PC-9 (cell line): ENCODE results near the gene KRTAP10-1. TPM values are rescaled to one million over a fixed set of nuclear protein-coding genes. Genes with fewer than 3 reads are reported as not detected.

Experiments
- BruUV-seq: library from RNA; stranded (reverse); fragments of 400-500 nt; replicated peaks from 2 replicates; lab custom pipeline; 2021; lab: Mats Ljungman, UMichigan
- CTCF ChIA-PET: fragments of 300-600 bp; sonication (Branson Sonifier 250); formaldehyde crosslinking; loops from one replicate; lab custom pipeline; 2022; ENCODE audit warnings: antibody characterized with exemption; lab: Charles Lee
- POLR2A ChIA-PET: fragments of 300-600 bp; sonication (Branson Sonifier 250); formaldehyde crosslinking; loops from one replicate; lab custom pipeline; 2022; ENCODE audit warnings: antibody characterized with exemption; ENCODE audit not compliant: unreplicated experiment; lab: Charles Lee
- DNase-seq, 2 experiments: peaks; one replicate each; pipeline versions ENCODE4 v3.0.0 to v3.0.0-alpha.2; 2015 to 2022; ENCODE audit warnings: mixed read lengths in 1 of 2
- H2AFZ ChIP-seq: fragments of 200-600 bp; sonication (generic); 2 replicates; pipeline ENCODE4 v1.8.1; 2017; ENCODE audit warnings: antibody characterized with exemption
- H3F3A ChIP-seq: fragments of 200-600 bp; sonication (generic); 2 replicates; pipeline ENCODE4 v1.8.1; 2017; ENCODE audit warnings: antibody characterized with exemption, mild to moderate bottlenecking, low read depth; ENCODE audit not compliant: insufficient read depth
- H3K27ac ChIP-seq: fragments of 200-600 bp; sonication (generic); 2 replicates; pipeline ENCODE4 v1.6.1; 2016; ENCODE audit warnings: mixed run types
- H3K27me3 ChIP-seq: fragments of 200-600 bp; sonication (generic); 2 replicates; pipeline ENCODE4 v1.6.1; 2016; ENCODE audit warnings: low read depth, mixed run types; ENCODE audit not compliant: insufficient read depth
- H3K36me3 ChIP-seq: fragments of 200-600 bp; sonication (generic); 2 replicates; pipeline ENCODE4 v1.6.1; 2016; ENCODE audit warnings: low read depth, mixed run types
- H3K4me1 ChIP-seq: fragments of 200-600 bp; sonication (generic); replicated peaks from 2 replicates; pipeline ENCODE4 v1.6.1; 2016; ENCODE audit warnings: mixed run types; ENCODE audit not compliant: insufficient read depth
- H3K4me2 ChIP-seq: fragments of 200-600 bp; sonication (generic); 2 replicates; pipeline ENCODE4 v1.6.1; 2017; ENCODE audit warnings: mixed run types
- H3K4me3 ChIP-seq: fragments of 200-600 bp; sonication (generic); 2 replicates; pipeline ENCODE4 v1.6.1; 2016; ENCODE audit warnings: mixed run types
- H3K79me2 ChIP-seq: fragments of 200-600 bp; sonication (generic); 2 replicates; pipeline ENCODE4 v1.6.1; 2017; ENCODE audit warnings: low read depth, mixed run types
- H3K9me2 ChIP-seq: fragments of 200-600 bp; sonication (generic); 2 replicates; pipeline ENCODE4 v1.8.1; 2017; ENCODE audit warnings: mild to moderate bottlenecking; ENCODE audit not compliant: insufficient read depth
- H3K9me3 ChIP-seq: fragments of 200-600 bp; sonication (generic); 2 replicates; pipeline ENCODE4 v1.8.1; 2016; ENCODE audit warnings: low read depth; ENCODE audit not compliant: insufficient read depth
- H4K20me1 ChIP-seq: fragments of 200-600 bp; sonication (generic); 2 replicates; pipeline ENCODE4 v1.8.1; 2017; ENCODE audit not compliant: insufficient read depth
- EZH2 ChIP-seq: fragments of 200-600 bp; sonication (generic); IDR thresholded peaks from 2 replicates; pipeline ENCODE4 v1.8.0; 2017; ENCODE audit warnings: antibody characterized with exemption, low read depth
- intact Hi-C: fragments of 100-400 bp; cut with micrococcal nuclease; formaldehyde crosslinking; loops from one replicate; pipeline ENCODE4 v1.10.0; 2022; ENCODE audit not compliant: unreplicated experiment
- total RNA-seq: library from RNA; stranded (reverse); gene quantifications from 2 replicates; pipeline ENCODE4 v1.2.3, GENCODE V29; 2021
- TF ChIP-seq, protein P1 (sequence below): fragments of 200-600 bp; sonication (generic); conservative IDR thresholded peaks from 2 replicates; pipeline ENCODE4 v1.6.1; 2017; ENCODE audit warnings: mixed run types, antibody characterized with exemption, mild to moderate bottlenecking, moderate library complexity

KRTAP10-1 gene
- total RNA-seq, 1 experiment from 2014 or later, result not detected

DNA sequence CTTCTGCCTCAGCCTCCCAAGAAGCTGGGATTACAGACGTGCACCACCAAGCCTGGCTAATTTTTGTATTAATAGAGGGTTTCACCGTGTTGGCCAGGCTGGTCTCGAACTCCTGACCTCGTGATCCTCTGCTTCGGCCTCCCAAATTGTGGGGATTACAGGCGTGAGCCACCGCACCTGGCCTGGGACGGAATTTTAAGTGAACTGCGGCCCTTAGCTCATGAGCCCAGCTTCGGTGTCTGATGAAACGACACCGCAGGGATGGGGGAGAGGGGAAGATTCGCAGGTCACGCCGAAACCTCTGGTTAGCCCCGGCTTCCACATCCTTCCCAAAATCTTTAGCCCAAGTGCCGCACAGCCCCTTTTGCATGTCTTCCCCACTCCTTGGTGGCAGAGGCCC lies 45.6 kb downstream of the KRTAP10-1 start:
- Histone ChIP-seq H3K79me2 (no peaks in the 10 kb centered on the region), H2AFZ (no peak overlapping the region), H3K27ac (no peak overlapping the region), H3F3A (no peaks in the 10 kb centered on the region), H3K4me1 (no peaks in the 10 kb centered on the region), H3K9me2 (no peaks in the 10 kb centered on the region), H4K20me1 (no peaks in the 10 kb centered on the region), H3K27me3 (peaks cover 82% of the 10 kb centered on the region), H3K9me3 (no peaks in the 10 kb centered on the region), H3K4me2 (no peak overlapping the region), H3K4me3 (no peak overlapping the region), H3K36me3 (no peaks in the 10 kb centered on the region)
- ChIA-PET POLR2A (no interaction called here), CTCF (no interaction called here)
- no peak for TF ChIP-seq EZH2
- TF ChIP-seq, protein P1, sequence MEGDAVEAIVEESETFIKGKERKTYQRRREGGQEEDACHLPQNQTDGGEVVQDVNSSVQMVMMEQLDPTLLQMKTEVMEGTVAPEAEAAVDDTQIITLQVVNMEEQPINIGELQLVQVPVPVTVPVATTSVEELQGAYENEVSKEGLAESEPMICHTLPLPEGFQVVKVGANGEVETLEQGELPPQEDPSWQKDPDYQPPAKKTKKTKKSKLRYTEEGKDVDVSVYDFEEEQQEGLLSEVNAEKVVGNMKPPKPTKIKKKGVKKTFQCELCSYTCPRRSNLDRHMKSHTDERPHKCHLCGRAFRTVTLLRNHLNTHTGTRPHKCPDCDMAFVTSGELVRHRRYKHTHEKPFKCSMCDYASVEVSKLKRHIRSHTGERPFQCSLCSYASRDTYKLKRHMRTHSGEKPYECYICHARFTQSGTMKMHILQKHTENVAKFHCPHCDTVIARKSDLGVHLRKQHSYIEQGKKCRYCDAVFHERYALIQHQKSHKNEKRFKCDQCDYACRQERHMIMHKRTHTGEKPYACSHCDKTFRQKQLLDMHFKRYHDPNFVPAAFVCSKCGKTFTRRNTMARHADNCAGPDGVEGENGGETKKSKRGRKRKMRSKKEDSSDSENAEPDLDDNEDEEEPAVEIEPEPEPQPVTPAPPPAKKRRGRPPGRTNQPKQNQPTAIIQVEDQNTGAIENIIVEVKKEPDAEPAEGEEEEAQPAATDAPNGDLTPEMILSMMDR, result no peak
- DNase-seq, result no peak
- intact Hi-C loops, result no loop called here
- BruUV-seq, result no TSS peak

DNA sequence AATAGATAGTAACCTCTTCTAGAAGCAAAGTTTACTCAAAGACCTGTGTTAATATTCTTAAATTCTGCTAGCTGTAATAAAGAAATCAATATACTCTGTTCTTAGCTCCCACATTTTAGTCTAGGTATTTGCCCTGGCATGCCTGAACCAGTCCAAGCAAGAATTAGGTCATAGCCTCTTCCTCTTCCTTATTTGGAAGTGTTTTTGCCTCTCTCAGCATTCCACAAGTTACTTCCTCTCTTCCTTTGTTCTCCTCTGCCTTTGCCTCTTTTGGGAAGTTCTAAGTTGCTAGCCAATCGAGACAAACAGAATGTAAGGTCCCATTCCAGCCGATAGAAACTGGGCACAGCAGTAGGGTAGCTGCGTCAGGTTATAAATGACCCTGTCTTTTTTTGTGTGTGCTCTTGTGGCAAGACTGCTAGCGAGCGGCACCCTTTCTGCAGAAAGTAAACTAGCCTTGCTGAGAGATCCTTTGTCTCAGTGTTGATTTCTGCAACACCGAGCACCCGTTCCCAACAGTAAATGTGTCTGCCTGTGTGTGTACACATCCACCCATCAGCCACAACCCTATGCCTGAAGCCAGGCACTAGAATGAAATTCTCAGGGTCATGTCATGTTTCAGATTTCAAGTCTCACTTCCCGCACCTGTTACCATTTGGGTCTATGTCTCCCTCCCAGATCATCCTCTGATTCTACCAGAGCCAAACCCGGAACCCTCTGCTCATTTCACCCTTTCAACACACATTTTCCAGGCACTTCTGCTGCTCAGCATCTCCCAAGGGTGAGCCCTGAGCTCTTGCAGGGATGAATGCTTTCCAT lies 47.2 kb downstream of the KRTAP10-1 start:
- Histone ChIP-seq H3K36me3 (no peaks in the 10 kb centered on the region), H3K4me2 (no peak overlapping the region), H4K20me1 (no peaks in the 10 kb centered on the region), H3K27me3 (peaks cover 73% of the 10 kb centered on the region), H3K4me1 (no peaks in the 10 kb centered on the region), H3K9me3 (no peaks in the 10 kb centered on the region), H2AFZ (no peak overlapping the region), H3K9me2 (no peaks in the 10 kb centered on the region), H3K79me2 (no peaks in the 10 kb centered on the region), H3F3A (no peaks in the 10 kb centered on the region), H3K4me3 (no peak overlapping the region), H3K27ac (no peak overlapping the region)
- POLR2A ChIA-PET, result no interaction called here
- intact Hi-C loops, result no loop called here
- TF ChIP-seq, protein P1, result no peak
- TF ChIP-seq EZH2, result no peak
- CTCF ChIA-PET, result no interaction called here
- BruUV-seq, result no TSS peak
- DNase-seq, result no peak

DNA sequence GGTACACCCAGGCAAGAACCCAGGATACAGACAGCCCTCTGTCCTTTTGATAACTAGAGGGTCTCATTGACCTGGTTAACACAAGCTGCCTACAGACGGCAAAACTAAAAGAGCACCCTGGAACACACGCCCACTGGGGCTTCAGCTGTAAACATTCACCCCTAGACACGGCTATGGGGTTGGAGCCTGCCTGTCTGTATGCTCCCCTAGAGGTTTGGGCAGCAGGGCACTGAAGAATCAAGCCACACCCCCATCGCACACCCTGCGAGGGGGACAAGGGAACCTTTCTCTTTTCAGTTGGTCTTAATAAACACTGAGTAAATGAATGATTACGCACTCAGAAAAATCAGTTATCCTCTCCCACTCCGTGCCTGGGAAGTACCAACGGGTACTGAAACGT lies 49.2 kb downstream of the KRTAP10-1 start:
- DNase-seq, result no peak
- Histone ChIP-seq H3K27ac (no peak overlapping the region), H3K9me2 (no peaks in the 10 kb centered on the region), H4K20me1 (no peaks in the 10 kb centered on the region), H3K79me2 (no peaks in the 10 kb centered on the region), H3K4me2 (no peak overlapping the region), H3K4me1 (no peaks in the 10 kb centered on the region), H3K4me3 (no peak overlapping the region), H3K9me3 (no peaks in the 10 kb centered on the region), H2AFZ (no peak overlapping the region), H3K36me3 (no peaks in the 10 kb centered on the region), H3F3A (no peaks in the 10 kb centered on the region), H3K27me3 (peaks cover 53% of the 10 kb centered on the region)
- ChIA-PET CTCF (no interaction called here), POLR2A (no interaction called here)
- intact Hi-C loops, result no loop called here
- BruUV-seq, result no TSS peak
- TF ChIP-seq, protein P1, result no peak
- TF ChIP-seq EZH2, result no peak
